Progenitor cell of endocrine pancreas (in vitro differentiated cells): ENCODE results near the gene OR1D5. TPM values are rescaled to one million over a fixed set of nuclear protein-coding genes. Genes with fewer than 3 reads are reported as not detected.
"Not testable (repeated sequence)": the region's sequence is repeated elsewhere in the genome, so short reads cannot be mapped to it uniquely, and the experiment has no call there.

ENCODE experiments used
- DNase-seq: peaks from one replicate; pipeline ENCODE4 v3.0.0; 2021; ENCODE audit warnings: low spot score; ENCODE audit not compliant: unreplicated experiment
- H3K27ac Mint-ChIP-seq: 2 replicates; pipeline ENCODE4 v1.8.0; 2021; ENCODE audit warnings: mild to moderate bottlenecking, moderate library complexity, mixed read lengths
- H3K27me3 Mint-ChIP-seq: 2 replicates; pipeline ENCODE4 v1.8.0; 2021; ENCODE audit warnings: mixed read lengths
- H3K36me3 Mint-ChIP-seq: 2 replicates; pipeline ENCODE4 v1.8.0; 2022; ENCODE audit warnings: mixed read lengths; ENCODE audit not compliant: insufficient read depth
- H3K4me1 Mint-ChIP-seq: 2 replicates; pipeline ENCODE4 v1.8.0; 2021; ENCODE audit warnings: low read depth, mixed read lengths
- H3K4me3 Mint-ChIP-seq: 2 replicates; pipeline ENCODE4 v1.8.0; 2021; ENCODE audit warnings: low read depth, mild to moderate bottlenecking, moderate library complexity, mixed read lengths
- H3K9me3 Mint-ChIP-seq: 2 replicates; pipeline ENCODE4 v1.8.0; 2021; ENCODE audit warnings: low read depth, mixed read lengths
- CTCF ChIP-seq: fragments of 200-600 bp; sonication (generic); IDR thresholded peaks from one replicate; pipeline ENCODE4 v1.5.0; 2021; ENCODE audit warnings: antibody characterized with exemption, mild to moderate bottlenecking; ENCODE audit not compliant: unreplicated experiment
- total RNA-seq: library from RNA; stranded (reverse); gene quantifications from 2 replicates; pipeline ENCODE4 v1.2.1, GENCODE V29; 2021

Gene OR1D5
- total RNA-seq, 1 donor from 2014 or later, result not detected

- H3K4me1 Mint-ChIP-seq, result no peaks in the 10 kb centered on the region
These were observed 28.9 kb downstream of the OR1D5 start for GRCh38 chr17:3034578-3034920.

GRCh38 chr17:3033741-3034577, 29.4 kb downstream of the OR1D5 start:
- no peaks in the 10 kb centered on the region for H3K27me3 Mint-ChIP-seq
- no peak for TF ChIP-seq CTCF
- peaks cover 8% of the 10 kb centered on the region for H3K36me3 Mint-ChIP-seq
- H3K4me3 Mint-ChIP-seq, result no peak overlapping the region
- no peaks in the 10 kb centered on the region for H3K4me1 Mint-ChIP-seq
- DNase-seq, result no peak
- H3K27ac Mint-ChIP-seq, result peak overlapping the region; percentile 67
- H3K9me3 Mint-ChIP-seq, result no peaks in the 10 kb centered on the region

More at GRCh38 chr17:3034578-3034920, 28.9 kb downstream of the OR1D5 start:
- DNase-seq, result no peak
- Mint-ChIP-seq H3K27ac (no peak overlapping the region), H3K36me3 (peaks cover 6% of the 10 kb centered on the region), H3K27me3 (no peaks in the 10 kb centered on the region), H3K4me3 (no peak overlapping the region), H3K9me3 (no peaks in the 10 kb centered on the region)
- TF ChIP-seq CTCF, result no peak

- peaks cover 11% of the 10 kb centered on the region for H3K36me3 Mint-ChIP-seq
- no peak for DNase-seq
- TF ChIP-seq CTCF, result no peak
These were observed 30.2 kb downstream of the OR1D5 start for GRCh38 chr17:3033248-3033640.

GRCh38 chr17:3032258-3033247, 30.9 kb downstream of the OR1D5 start:
- Mint-ChIP-seq H3K9me3 (no peaks in the 10 kb centered on the region), H3K36me3 (peaks cover 13% of the 10 kb centered on the region), H3K4me3 (no peak overlapping the region), H3K27me3 (no peaks in the 10 kb centered on the region), H3K4me1 (no peaks in the 10 kb centered on the region), H3K27ac (peak overlapping the region; percentile 43)
- no peak for DNase-seq
- no peak for TF ChIP-seq CTCF

More at GRCh38 chr17:3033248-3033640, 30.2 kb downstream of the OR1D5 start:
- Mint-ChIP-seq H3K9me3 (no peaks in the 10 kb centered on the region), H3K27me3 (no peaks in the 10 kb centered on the region), H3K4me3 (no peak overlapping the region), H3K4me1 (no peaks in the 10 kb centered on the region), H3K27ac (no peak overlapping the region)

- not testable (repeated sequence) for H3K4me3 Mint-ChIP-seq, H3K27me3 Mint-ChIP-seq, DNase-seq, H3K27ac Mint-ChIP-seq, H3K9me3 Mint-ChIP-seq, H3K4me1 Mint-ChIP-seq
- peaks cover 13% of the 10 kb centered on the region for H3K36me3 Mint-ChIP-seq
These were observed 32.4 kb downstream of the OR1D5 start for GRCh38 chr17:3030852-3031470.
